GM19043 (cell line): ENCODE results near the gene ACOD1.
"Not testable (repeated sequence)": the region's sequence is repeated elsewhere in the genome, so short reads cannot be mapped to it uniquely, and the experiment has no call there.

Source experiments
- ATAC-seq: cut with Tn5 transposase; IDR thresholded peaks from one replicate; pipeline ENCODE4 v1.9.1; 2021; ENCODE audit warnings: low read depth; ENCODE audit not compliant: unreplicated experiment

ACOD1 gene

GRCh38 chr13:76950101-76950500 is 1.8 kb downstream of the ACOD1 start:
- ATAC-seq = no peak

GRCh38 chr13:76953968-76954367 is 5.7 kb downstream of the ACOD1 start:
- no peak for ATAC-seq

- ATAC-seq = no peak
Observed at GRCh38 chr13:76954538-76954937, 6.2 kb downstream of the ACOD1 start.

- no peak for ATAC-seq
Observed at GRCh38 chr13:76955193-76955592, 6.9 kb downstream of the ACOD1 start.

- ATAC-seq = no peak
Observed at GRCh38 chr13:76955661-76956060, 7.3 kb downstream of the ACOD1 start.

- no peak for ATAC-seq
Observed at GRCh38 chr13:76958841-76959432, 10.6 kb downstream of the ACOD1 start.

GRCh38 chr13:76959734-76960133 is 11.4 kb downstream of the ACOD1 start:
- not testable (repeated sequence) for ATAC-seq

GRCh38 chr13:76965759-76966421 is 17.6 kb downstream of the ACOD1 start:
- no peak for ATAC-seq

- no peak for ATAC-seq
Observed at GRCh38 chr13:76967031-76967430, 18.7 kb downstream of the ACOD1 start.

- ATAC-seq = no peak
Observed at GRCh38 chr13:76968041-76968440, 19.7 kb downstream of the ACOD1 start.

GRCh38 chr13:76969488-76970365 is 21.4 kb downstream of the ACOD1 start:
- no peak for ATAC-seq

- no peak for ATAC-seq
Observed at GRCh38 chr13:76971215-76971614, 22.9 kb downstream of the ACOD1 start.

GRCh38 chr13:76971851-76972829 is 23.8 kb downstream of the ACOD1 start:
- no peak for ATAC-seq

GRCh38 chr13:76973920-76974617 is 25.8 kb downstream of the ACOD1 start:
- ATAC-seq = no peak

- no peak for ATAC-seq
Observed at GRCh38 chr13:76974618-76974975, 26.3 kb downstream of the ACOD1 start.

- no peak for ATAC-seq
Observed at GRCh38 chr13:76975863-76976262, 27.6 kb downstream of the ACOD1 start.

GRCh38 chr13:76976490-76976889 is 28.2 kb downstream of the ACOD1 start:
- ATAC-seq = no peak

GRCh38 chr13:76976929-76977328 is 28.6 kb downstream of the ACOD1 start:
- no peak for ATAC-seq

GRCh38 chr13:76980075-76980718 is 31.9 kb downstream of the ACOD1 start:
- peak; percentile 99 for ATAC-seq
